ENCODE results near the gene LBHD2. TPM values are rescaled to one million over a fixed set of nuclear protein-coding genes. Genes with fewer than 3 reads are reported as not detected.

The LBHD2 gene
- total RNA-seq, 1 experiment from 2014 or later = not detected

GRCh38 chr14:103089386-103090335, 5.7 kb downstream of the LBHD2 start:
- no peak for DNase-seq (ENCODE audit: extremely low read depth, low read depth)

- no peak for DNase-seq (ENCODE audit: extremely low read depth, low read depth)
Measured at GRCh38 chr14:103090481-103091020, 6.5 kb downstream of the LBHD2 start.

DNA sequence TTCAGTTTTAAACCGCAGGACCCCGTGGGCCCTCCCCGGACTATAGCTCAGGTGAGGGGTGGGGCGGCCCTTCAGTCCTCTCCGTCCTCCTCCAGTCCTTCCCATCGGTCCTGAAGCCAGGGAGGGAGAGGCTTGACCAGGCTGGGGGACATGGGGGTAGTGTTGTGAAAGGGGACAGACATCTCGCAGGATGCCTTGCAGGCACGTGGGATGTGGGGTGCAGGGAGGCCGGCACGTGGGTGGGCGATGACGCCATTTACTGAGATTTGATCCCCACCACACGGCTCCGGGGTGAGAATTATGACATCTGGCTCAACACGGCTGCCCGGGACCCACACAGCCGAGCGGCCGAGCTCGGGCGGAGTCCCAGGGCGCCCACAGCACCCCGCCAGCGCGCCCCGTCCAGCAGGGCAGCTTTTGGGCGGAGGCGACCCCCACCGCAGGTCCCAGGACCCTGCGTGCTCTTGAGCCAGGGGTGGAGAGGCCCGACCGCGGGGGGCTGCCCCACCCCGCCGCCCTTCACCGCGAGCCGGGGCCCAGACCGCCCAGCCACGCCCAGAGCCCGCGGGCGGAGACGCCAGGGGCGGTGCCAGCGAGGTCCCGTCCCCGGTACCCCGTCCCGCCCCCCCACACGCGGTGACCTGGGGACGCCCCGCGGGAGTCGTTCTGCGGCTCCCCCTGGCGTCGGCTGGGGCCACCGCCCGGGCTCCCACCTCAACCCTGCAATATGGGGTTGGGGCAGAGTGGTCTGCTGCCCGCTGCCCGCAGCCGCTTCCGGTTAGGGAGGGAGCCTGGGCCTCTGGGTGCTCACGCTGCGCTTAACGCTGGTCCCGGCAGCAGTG, 7.3 kb downstream of the LBHD2 start:
- DNase-seq (ENCODE audit: extremely low read depth, low read depth) = peak; percentile 56

- no peak for DNase-seq (ENCODE audit: extremely low read depth, low read depth)
Measured at GRCh38 chr14:103091883-103092222, 7.8 kb downstream of the LBHD2 start.

- DNase-seq (ENCODE audit: extremely low read depth, low read depth) = no peak
Measured at GRCh38 chr14:103093856-103094405, 9.9 kb downstream of the LBHD2 start.

DNA sequence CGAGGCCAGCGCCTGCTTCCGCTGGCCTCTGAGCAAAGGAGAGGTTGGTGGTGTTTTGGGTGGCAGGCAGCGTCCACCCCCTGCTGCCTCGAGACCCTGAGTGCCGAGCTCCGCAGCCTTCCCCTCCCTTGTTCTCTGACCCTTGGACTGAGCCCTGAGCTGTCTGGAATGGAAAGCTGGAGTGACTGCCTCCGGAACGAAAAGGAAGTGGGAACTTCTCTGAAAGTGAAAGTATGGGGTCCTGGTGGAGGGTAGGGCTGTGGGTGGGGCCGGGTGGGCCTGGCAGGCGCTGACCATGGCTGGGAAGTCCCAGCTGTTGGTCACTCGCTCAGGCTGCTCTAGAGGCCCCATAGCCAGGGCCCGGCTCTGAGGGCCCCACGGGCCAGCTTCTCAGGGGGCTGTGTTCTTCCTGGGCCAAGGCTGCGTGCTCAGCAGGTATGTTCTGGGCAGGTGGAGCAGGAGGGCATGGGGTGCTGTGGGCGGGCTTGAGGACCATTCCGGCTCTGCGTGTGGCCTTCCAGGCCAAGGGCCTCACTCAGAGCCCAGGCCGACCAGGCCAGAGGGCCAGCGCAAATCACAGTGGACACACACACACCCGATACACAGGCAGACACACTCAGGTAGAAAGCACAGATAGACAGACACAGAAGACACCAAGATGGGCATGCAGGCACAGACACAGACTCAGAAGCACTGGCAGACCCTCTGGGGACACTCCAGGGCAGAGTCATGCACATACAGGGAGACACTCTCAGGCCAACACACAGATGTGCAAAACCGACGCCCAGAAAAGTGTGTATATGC, 10.6 kb downstream of the LBHD2 start, which contains the start of gene EXOC3L4:
Gene EXOC3L4, plus strand, starts transcription at position 320 of the 804 bp plus-strand sequence. CDS start 5,495 bp downstream, outside the sequence.
- DNase-seq (ENCODE audit: extremely low read depth, low read depth) = no peak

DNA sequence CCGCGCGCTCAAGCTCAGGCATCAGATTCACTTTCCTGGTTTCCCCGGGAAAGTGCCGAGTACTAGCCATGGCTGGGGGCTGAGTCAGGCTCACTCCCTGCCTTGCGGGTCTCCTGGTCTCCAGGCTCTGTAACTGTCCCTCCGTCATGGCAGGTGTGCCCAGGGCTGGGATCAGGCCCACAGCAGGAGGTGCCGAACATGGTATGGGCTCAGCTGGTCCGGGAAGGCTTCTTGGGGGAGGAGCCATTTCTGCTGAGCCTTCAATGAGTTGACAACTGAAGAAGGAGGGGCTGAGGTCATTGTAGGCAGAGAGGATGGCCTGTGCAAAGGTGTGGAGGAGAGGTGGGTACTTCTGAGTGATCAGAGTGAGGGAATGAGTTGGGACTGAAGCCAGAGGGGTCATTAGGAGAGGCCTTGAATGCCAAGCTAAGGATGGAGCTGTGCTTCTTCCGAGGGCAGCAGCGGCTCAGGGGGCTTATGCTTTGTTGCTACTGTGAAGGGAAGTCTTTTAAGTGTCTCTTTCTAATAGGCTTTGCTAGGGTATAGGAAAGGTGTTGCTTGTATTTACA, 11.3 kb downstream of the LBHD2 start:
- no peak for DNase-seq (ENCODE audit: extremely low read depth, low read depth)

- no peak for DNase-seq (ENCODE audit: extremely low read depth, low read depth)
Measured at GRCh38 chr14:103096387-103096786, 12.4 kb downstream of the LBHD2 start.

DNA sequence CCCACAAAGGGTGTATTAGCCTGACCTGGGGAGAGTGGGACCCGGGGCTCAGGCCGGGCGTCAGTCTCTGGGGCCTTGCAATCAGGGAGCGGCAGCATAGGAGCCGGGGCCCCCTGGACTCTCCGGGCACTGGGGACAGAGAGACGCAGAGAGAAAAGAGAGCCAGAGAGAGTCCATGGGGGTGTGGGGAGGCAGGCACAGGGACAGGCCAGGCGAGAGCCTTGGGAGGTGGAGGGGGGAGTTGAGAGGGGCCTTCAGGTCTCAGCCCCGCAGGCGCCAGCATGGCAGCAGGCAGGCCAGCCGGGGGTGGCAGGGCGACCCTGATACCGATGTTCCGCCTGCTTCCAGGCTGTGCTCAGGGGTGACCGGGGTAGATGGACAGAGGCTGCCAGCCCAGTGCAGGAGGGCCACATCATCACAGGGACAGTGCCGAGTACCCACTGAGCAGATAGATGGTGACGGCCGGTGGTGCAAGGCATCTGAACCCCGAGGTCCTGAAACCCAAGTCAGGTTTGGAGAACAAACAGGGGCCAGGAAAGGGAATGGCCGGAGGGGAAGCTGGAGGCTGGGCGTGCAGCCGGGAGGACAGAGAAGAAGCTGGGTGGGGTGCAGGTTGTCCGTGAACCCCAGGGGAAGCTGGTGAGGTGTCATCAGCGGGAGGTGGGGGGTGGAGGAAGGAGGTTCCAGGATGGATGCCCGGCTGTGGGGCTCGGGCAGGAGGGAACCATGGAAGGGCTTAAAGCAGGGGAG, 13.4 kb downstream of the LBHD2 start:
- DNase-seq (ENCODE audit: extremely low read depth, low read depth) = no peak

DNA sequence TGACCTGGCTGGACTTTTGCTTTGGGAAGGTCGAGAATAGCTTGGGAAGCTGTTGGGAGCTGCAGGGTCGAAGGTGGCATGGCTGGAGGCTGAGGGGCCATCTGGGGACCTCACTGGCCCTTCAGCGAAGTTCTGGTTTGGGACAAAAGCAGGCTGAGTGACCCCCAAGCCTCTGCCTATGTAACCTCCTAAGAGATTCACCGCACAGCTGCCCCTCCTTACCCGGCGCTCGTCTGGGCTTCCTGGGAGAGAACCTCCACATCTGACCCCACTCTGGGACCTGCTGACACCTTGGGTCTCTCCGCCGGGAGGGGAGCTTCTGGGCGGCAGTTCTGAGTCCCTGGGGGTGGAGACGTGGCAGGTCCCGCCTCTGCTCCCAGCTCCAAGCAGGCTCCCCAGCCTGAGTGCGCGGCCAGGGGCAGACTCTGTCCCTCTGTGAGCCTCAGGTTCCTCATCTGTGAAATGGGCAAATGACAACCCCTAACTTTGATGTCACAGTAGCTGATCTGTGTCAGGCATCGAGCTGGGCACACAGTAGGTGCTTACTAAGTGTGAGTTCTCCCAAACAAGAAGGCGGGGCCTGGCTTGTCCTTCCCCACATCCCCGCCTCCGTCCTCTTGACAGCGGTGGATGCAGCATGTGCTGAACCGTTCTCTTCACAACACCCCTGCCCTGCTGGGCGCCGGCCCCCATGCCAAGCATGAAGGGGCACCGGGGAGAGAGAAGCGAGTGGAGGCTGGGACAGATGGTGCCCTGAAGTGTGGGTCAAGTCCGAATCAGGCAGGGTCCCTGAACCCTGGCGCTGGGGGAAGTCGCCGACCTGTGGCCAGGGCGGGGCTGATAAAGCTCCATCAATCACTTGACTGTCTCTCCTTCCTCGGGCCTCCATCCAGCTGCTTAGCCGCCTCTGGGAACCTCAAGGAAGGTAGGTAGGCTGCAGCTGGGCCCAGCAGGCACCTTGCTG, 14.3 kb downstream of the LBHD2 start:
- no peak for DNase-seq (ENCODE audit: extremely low read depth, low read depth)

- DNase-seq (ENCODE audit: extremely low read depth, low read depth) = no peak
Measured at GRCh38 chr14:103099081-103099732, 15.2 kb downstream of the LBHD2 start.

GRCh38 chr14:103099733-103100280, 15.8 kb downstream of the LBHD2 start:
- DNase-seq (ENCODE audit: extremely low read depth, low read depth) = no peak

- no peak for DNase-seq (ENCODE audit: extremely low read depth, low read depth)
Measured at GRCh38 chr14:103100281-103101121, 16.5 kb downstream of the LBHD2 start.

GRCh38 chr14:103101257-103101962, 17.4 kb downstream of the LBHD2 start:
- DNase-seq (ENCODE audit: extremely low read depth, low read depth) = no peak

- DNase-seq (ENCODE audit: extremely low read depth, low read depth) = no peak
Measured at GRCh38 chr14:103101963-103102688, 18.1 kb downstream of the LBHD2 start.
